K562 (cell line): ENCODE data around the gene MBOAT1. TPM values are rescaled to one million over a fixed set of nuclear protein-coding genes. Genes with fewer than 3 reads are reported as not detected.
A peak's percentile ranks its signal among the peaks of the same experiment; 100 is the strongest.

Experiments
- ATAC-seq: fragments of 200-7000 bp; cut with Tn5 transposase; 3 replicates; pipeline ENCODE4 v1.9.1; 2020; ENCODE audit warnings: moderate library complexity
- BruUV-seq: library from RNA; stranded (reverse); fragments of 400-500 nt; replicated peaks from 2 replicates; lab custom pipeline; 2021; lab: Mats Ljungman, UMichigan
- CTCF ChIA-PET: fragments of 300-600 bp; formaldehyde crosslinking; extraction: SDS; loops from one replicate; lab custom pipeline; 2021; ENCODE audit warnings: low intra/inter-chr PET ratio; lab: Yijun Ruan, JAX
- POLR2A ChIA-PET: fragments of 300-600, 350-650 bp; sonication (Branson Sonifier 250); formaldehyde crosslinking; extraction: SDS; loops from one replicate; lab custom pipeline; 2021; ENCODE audit warnings: antibody characterized with exemption, inconsistent platforms; lab: Yijun Ruan, JAX
- DNase-seq, 4 experiments: peaks; one replicate each; pipeline versions ENCODE4 v3.0.0 to v3.0.0-alpha.2; 2011 to 2018; ENCODE audit warnings: low spot score in 3 of 4, mixed read lengths in 3 of 4; ENCODE audit errors: extremely low read depth in 1 of 4
- FAIRE-seq: peaks from 2 replicates; lab custom pipeline; 2011; peaks lifted over from hg19 to GRCh38; lab: Jason Lieb, UNC
- H2AFZ ChIP-seq: 2 replicates; pipeline ENCODE4 v1.6.0; 2011; ENCODE audit warnings: low read depth, low read length, control low read depth, inconsistent platforms
- H3K27ac ChIP-seq: fragments of 200-600 bp; 3 replicates; pipeline ENCODE4 v1.8.0; 2011; ENCODE audit warnings: low read depth, mild to moderate bottlenecking, control low read depth, inconsistent platforms, low read length, moderate library complexity, mixed read lengths; ENCODE audit errors: extremely low read depth
- H3K27me3 ChIP-seq, 2 experiments: fragments of 300-600 bp in 1 of 2; 2 replicates in 1 of 2; 3 replicates in 1 of 2; pipeline versions ENCODE4 v1.6.0 to v1.8.0; 2011; ENCODE audit warnings: inconsistent platforms in 2 of 2, low read length in 2 of 2, mild to moderate bottlenecking in 1 of 2, mixed read lengths in 1 of 2, moderate library complexity in 1 of 2; ENCODE audit not compliant: control insufficient read depth in 2 of 2, insufficient read depth in 2 of 2
- H3K36me3 ChIP-seq: fragments of 300-600 bp; 3 replicates; pipeline ENCODE4 v1.8.0; 2011; ENCODE audit warnings: mild to moderate bottlenecking, low read length, inconsistent platforms; ENCODE audit not compliant: control insufficient read depth, insufficient read depth
- H3K4me1 ChIP-seq, 2 experiments: fragments of 200-600 bp in 1 of 2; replicated peaks in 1 of 2; 2 replicates in 1 of 2; 3 replicates in 1 of 2; pipeline versions ENCODE4 v1.5.1 to v1.8.0; 2011; ENCODE audit warnings: inconsistent platforms in 2 of 2, low read length in 2 of 2, mild to moderate bottlenecking in 1 of 2, mixed read lengths in 1 of 2, moderate library complexity in 1 of 2; ENCODE audit not compliant: control insufficient read depth in 2 of 2, insufficient read depth in 2 of 2
- H3K4me2 ChIP-seq: 2 replicates; pipeline ENCODE4 v1.6.1; 2011; ENCODE audit warnings: low read length, control low read depth, inconsistent platforms, mixed read lengths; ENCODE audit not compliant: insufficient read depth
- H3K4me3 ChIP-seq: fragments of 200-600 bp; sonication (generic), shearing (Covaris generic); 2 replicates; pipeline ENCODE4 v1.5.1; 2016; ENCODE audit warnings: control low read depth, inconsistent platforms
- H3K79me2 ChIP-seq: fragments of 200-600 bp; 3 replicates; pipeline ENCODE4 v1.8.0; 2011; ENCODE audit warnings: low read length, inconsistent platforms; ENCODE audit not compliant: control insufficient read depth, insufficient read depth
- H3K9ac ChIP-seq, 2 experiments: 2 replicates each; pipeline versions ENCODE4 v1.6.0 to v1.6.1; 2011; ENCODE audit warnings: low read depth in 2 of 2, low read length in 2 of 2, control low read depth in 1 of 2, inconsistent platforms in 1 of 2, mild to moderate bottlenecking in 1 of 2, mixed read lengths in 1 of 2; ENCODE audit not compliant: insufficient read depth in 1 of 2
- H3K9me1 ChIP-seq: one replicate; pipeline ENCODE4 v1.6.0; 2011; ENCODE audit warnings: inconsistent platforms, mild to moderate bottlenecking, low read length, moderate library complexity; ENCODE audit not compliant: control insufficient read depth, insufficient read depth
- H3K9me3 ChIP-seq: replicated peaks from 2 replicates; pipeline ENCODE4 v1.5.1; 2011; ENCODE audit warnings: low read depth, low read length, inconsistent platforms; ENCODE audit not compliant: control insufficient read depth, insufficient read depth
- H4K20me1 ChIP-seq: replicated peaks from 2 replicates; pipeline ENCODE4 v1.6.1; 2011; ENCODE audit warnings: low read length, inconsistent platforms, mixed read lengths; ENCODE audit not compliant: control insufficient read depth, insufficient read depth
- ATF7 ChIP-seq: fragments of 450-650 bp; IDR thresholded peaks from 2 replicates; pipeline ENCODE4 v1.7.1; 2014; ENCODE audit warnings: mild to moderate bottlenecking, moderate library complexity
- CEBPB ChIP-seq: fragments of 450-650 bp; IDR thresholded peaks from 2 replicates; pipeline ENCODE4 v1.6.1; 2016; ENCODE audit warnings: missing genetic modification characterization, missing compliant biosample characterization
- CEBPG ChIP-seq, 3 experiments: fragments of 200-800 bp in 1 of 3; sonication (Bioruptor generic) in 1 of 3; sonication (generic) in 1 of 3; formaldehyde crosslinking in 1 of 3; IDR thresholded peaks in 2 of 3; conservative IDR thresholded peaks in 1 of 3; 2 replicates each; pipeline versions ENCODE4 v1.6.1 to v1.8.0; 2016 to 2022; ENCODE audit warnings: missing compliant biosample characterization in 2 of 3, missing genetic modification characterization in 2 of 3, mild to moderate bottlenecking in 1 of 3, missing genetic modification reagents in 1 of 3
- CTBP1 ChIP-seq: fragments of 450-650 bp; IDR thresholded peaks from 2 replicates; pipeline ENCODE4 v1.6.1; 2016; ENCODE audit warnings: borderline replicate concordance
- E2F6 ChIP-seq, 2 experiments: IDR thresholded peaks; 2 replicates each; pipeline ENCODE4 v1.6.1; 2011; ENCODE audit warnings: borderline replicate concordance in 1 of 2, control low read depth in 1 of 2, low read depth in 1 of 2, low read length in 1 of 2, mild to moderate bottlenecking in 1 of 2, mixed read lengths in 1 of 2, moderate library complexity in 1 of 2; ENCODE audit not compliant: insufficient read depth in 1 of 2, insufficient read length in 1 of 2, poor library complexity in 1 of 2, severe bottlenecking in 1 of 2; ENCODE audit errors: extremely low read depth in 1 of 2
- ESRRA ChIP-seq: fragments of 450-650 bp; IDR thresholded peaks from 2 replicates; pipeline ENCODE4 v1.6.1; 2014; ENCODE audit warnings: low read depth, mild to moderate bottlenecking, moderate library complexity, borderline replicate concordance
- FOSL1 ChIP-seq: fragments of 200-800 bp; sonication (Bioruptor generic); conservative IDR thresholded peaks from 2 replicates; pipeline ENCODE4 v1.6.1; 2016; ENCODE audit warnings: missing genetic modification characterization, missing compliant biosample characterization
- FOXJ2 ChIP-seq: fragments of 200-800 bp; sonication (Bioruptor generic); IDR thresholded peaks from 2 replicates; pipeline ENCODE4 v1.6.1; 2016; ENCODE audit warnings: missing genetic modification characterization, missing compliant biosample characterization
- GATAD2A ChIP-seq: fragments of 450-650 bp; IDR thresholded peaks from 2 replicates; pipeline ENCODE4 v1.6.1; 2017
- HDAC1 ChIP-seq, 2 experiments: fragments of 450-650 bp; IDR thresholded peaks; 2 replicates each; pipeline ENCODE4 v1.6.1; 2016 to 2017; ENCODE audit warnings: inconsistent platforms in 1 of 2, mild to moderate bottlenecking in 1 of 2, moderate library complexity in 1 of 2
- NCOA1 ChIP-seq: fragments of 450-650 bp; IDR thresholded peaks from 2 replicates; pipeline ENCODE4 v1.6.1; 2016; ENCODE audit warnings: low read depth
- NFIC ChIP-seq: fragments of 450-650 bp; IDR thresholded peaks from 2 replicates; pipeline ENCODE4 v1.6.1; 2017; ENCODE audit warnings: mild to moderate bottlenecking, inconsistent platforms
- NR2C2 ChIP-seq, 2 experiments: fragments of 200-800 bp in 1 of 2; sonication (Bioruptor generic) in 1 of 2; sonication (generic) in 1 of 2; formaldehyde crosslinking in 1 of 2; IDR thresholded peaks; 2 replicates each; pipeline versions ENCODE4 v1.6.1 to v1.8.0; 2016 to 2022; ENCODE audit warnings: mild to moderate bottlenecking in 1 of 2, missing compliant biosample characterization in 1 of 2, missing genetic modification characterization in 1 of 2, missing genetic modification reagents in 1 of 2
- PRPF4 ChIP-seq: fragments of 200-400 bp; formaldehyde crosslinking; IDR thresholded peaks from one replicate; pipeline ENCODE4 v1.6.1; 2017; ENCODE audit warnings: low read length, low read depth, mild to moderate bottlenecking; ENCODE audit not compliant: insufficient read depth, poor library complexity, severe bottlenecking
- SMAD4 ChIP-seq: fragments of 250-450 bp; sonication (Bioruptor Pico); conservative IDR thresholded peaks from 2 replicates; pipeline ENCODE4 v1.8.0; 2021; ENCODE audit warnings: inconsistent platforms, mild to moderate bottlenecking, moderate library complexity
- ZNF584 ChIP-seq: fragments of 200-800 bp; sonication (Bioruptor generic); IDR thresholded peaks from 2 replicates; pipeline ENCODE4 v1.6.1; 2016; ENCODE audit warnings: low read depth, mild to moderate bottlenecking, missing genetic modification characterization, missing compliant biosample characterization
- WGBS: fragments of 100-300 bp; shearing (Covaris generic); methylation state at CpG from one replicate; pipeline ENCODE4 v1.1.6; 2016; ENCODE audit warnings: low coverage, mixed read lengths; ENCODE audit not compliant: insufficient coverage; ENCODE audit errors: missing lambda C conversion rate; 5-methylcytosine and 5-hydroxymethylcytosine counted together
- in situ Hi-C: fragments of 300-500 bp; cut with MboI; formaldehyde crosslinking; loops from 4 replicates; pipeline ENCODE4 v1.15.0; 2018; ENCODE audit warnings: inconsistent platforms, mixed read lengths
- intact Hi-C: fragments of 100-400 bp; cut with micrococcal nuclease; formaldehyde crosslinking; loops from 2 replicates; pipeline ENCODE4 v1.14.2; 2022
- polyA plus RNA-seq, 8 experiments: library from polyadenylated mRNA; depleted of rRNA in 4 of 8; stranded (reverse) in 5 of 8; unstranded in 3 of 8; fragments of >200 nt; fragmentation: Nextera tagmentation in 2 of 8; fragmentation: Illumina TruSeq in 1 of 8; extraction: Ambion mirVana in 2 of 8; extraction: Trizol in 1 of 8; gene quantifications; 2 replicates each; pipeline versions ENCODE4 v1.2.1 to v1.2.3, GENCODE V29; 2011 to 2014; ENCODE audit warnings: inconsistent platforms in 1 of 8, missing spikeins in 1 of 8
- total RNA-seq, 7 experiments: library from RNA; depleted of rRNA in 6 of 7; stranded (reverse); fragments of >200 nt in 6 of 7; fragmentation: Illumina TruSeq in 2 of 7; extraction: Trizol in 2 of 7; gene quantifications; 2 replicates each; pipeline versions ENCODE4 v1.2.1 to v1.2.3, GENCODE V29; 2011 to 2021; ENCODE audit warnings: low replicate concordance in 1 of 7
- TF ChIP-seq, protein P1 (sequence below), 2 experiments: fragments of 450-650 bp in 1 of 2; sonication (generic) in 1 of 2; formaldehyde crosslinking in 1 of 2; IDR thresholded peaks in 1 of 2; conservative IDR thresholded peaks in 1 of 2; 2 replicates each; pipeline versions ENCODE4 v1.6.1 to v1.8.1; 2016 to 2023; ENCODE audit warnings: mild to moderate bottlenecking in 2 of 2, moderate library complexity in 2 of 2, inconsistent platforms in 1 of 2, missing genetic modification reagents in 1 of 2

Gene MBOAT1
- total and polyA plus RNA-seq, 9 of the 15 experiments (the other 6 are each of a cell fraction or from before 2014, with no cell fraction given) = 0.13 to 16.5 (median 10.3) TPM

GRCh38 chr6:20200761-20201630 is 11.3 kb downstream of the MBOAT1 start:
- peak overlapping the region; percentile 69; the same call in 2 of the 3 replicates for H3K27ac ChIP-seq
- H3K4me2 ChIP-seq = peak overlapping the region; percentile 14; the same call in 1 of the 2 replicates
- peak in 1 of 4 experiments; percentile 33 for DNase-seq
- no peak for FAIRE-seq
- peaks cover 19 to 54% of the 10 kb centered on the region in 2 experiments for H3K4me1 ChIP-seq
- no peaks in the 10 kb centered on the region for H4K20me1 ChIP-seq
- 23% methylated on average over 8 of the region's 8 CpGs for WGBS
- no peaks in the 10 kb centered on the region for H3K9me3 ChIP-seq
- no TSS peak for BruUV-seq
- H3K9ac ChIP-seq = peak overlapping the region in 1 of 2 experiments; percentile 35; a peak in 1 of 4 replicates
- 0 out of 2 replicates have a peak overlapping the region, but pooled peaks have one; percentile 14 for H2AFZ ChIP-seq
- in situ Hi-C loops (no loop called here), intact Hi-C loops (no loop called here)
- H3K27me3 ChIP-seq = no peaks in the 10 kb centered on the region
- no peaks in the 10 kb centered on the region for H3K9me1 ChIP-seq
- POLR2A ChIA-PET = interaction anchor here (0.8 to 3.8 kb wide), 5 partner anchors 9 to 105 kb away, joined by 4 to 18 read pairs (median 5); partner anchors contain the start of gene MBOAT1
- no peaks in the 10 kb centered on the region for H3K36me3 ChIP-seq
- ATAC-seq = peak; percentile 36
- no peak overlapping the region for H3K4me3 ChIP-seq
- peaks cover 42% of the 10 kb centered on the region for H3K79me2 ChIP-seq
- CTCF ChIA-PET = no interaction called here
- TF ChIP-seq, protein P1, sequence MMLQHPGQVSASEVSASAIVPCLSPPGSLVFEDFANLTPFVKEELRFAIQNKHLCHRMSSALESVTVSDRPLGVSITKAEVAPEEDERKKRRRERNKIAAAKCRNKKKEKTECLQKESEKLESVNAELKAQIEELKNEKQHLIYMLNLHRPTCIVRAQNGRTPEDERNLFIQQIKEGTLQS (IDR thresholded peaks at IDR 0.05) = peak; percentile 71
- TF ChIP-seq, protein P1 (CRISPR knock-in tag; conservative IDR thresholded peaks at IDR 0.05) = no peak
- no peak for TF ChIP-seq NCOA1
- peak; percentile 52 for TF ChIP-seq CEBPB (tag)
- TF ChIP-seq NFIC = peak; percentile 36; the same call in 1 of the 2 replicates
- peak; percentile 42; the same call in 1 of the 2 replicates for TF ChIP-seq CEBPG (CRISPR knock-in tag; IDR thresholded peaks at IDR 0.05)
- TF ChIP-seq CEBPG (tag; conservative IDR thresholded peaks at IDR 0.05 in 1 of 2, IDR thresholded peaks at IDR 0.05 in 1 of 2) = peak; percentile 81 to 82
- TF ChIP-seq ATF7 = peak; percentile 16; the same call in 1 of the 2 replicates
- no peak for TF ChIP-seq NR2C2 (CRISPR knock-in tag; IDR thresholded peaks at IDR 0.05)
- peak; percentile 16; the same call in 1 of the 2 replicates for TF ChIP-seq NR2C2 (tag; IDR thresholded peaks at IDR 0.05)
- peak; percentile 26; the same call in 1 of the 2 replicates for TF ChIP-seq CTBP1
- 0 out of 2 replicates have a peak, but pooled peaks have one; percentile 57 for TF ChIP-seq GATAD2A
- 0 out of 2 replicates have a peak, but pooled peaks have one; percentile 40 for TF ChIP-seq SMAD4 (CRISPR knock-in tag)
- peak; percentile 49 for TF ChIP-seq ZNF584 (CRISPR knock-in tag)
- no peak for TF ChIP-seq FOXJ2
- TF ChIP-seq FOSL1 (tag) = no peak
- TF ChIP-seq E2F6 (IDR thresholded peaks at IDR 0.05; ENCODE audit: borderline replicate concordance in 1 of 2, extremely low read depth in 1 of 2, insufficient read depth in 1 of 2, insufficient read length in 1 of 2, low read depth in 1 of 2, low read length in 1 of 2, poor library complexity in 1 of 2, severe bottlenecking in 1 of 2) = no peak
- 0 out of 4 replicates have a peak, but pooled peaks of 1 of the 2 experiments have one; percentile 17 for TF ChIP-seq HDAC1 (IDR thresholded peaks at IDR 0.05)
- TF ChIP-seq PRPF4 = no peak
- TF ChIP-seq ESRRA = peak; percentile 43; the same call in 1 of the 2 replicates
